ENCODE data around the gene IL37.
"Not testable (repeated sequence)": the region's sequence is repeated elsewhere in the genome, so short reads cannot be mapped to it uniquely, and the experiment has no call there.

Gene IL37

GRCh38 chr2:112889976-112890375, 21.0 kb upstream of the IL37 start:
- no peak for DNase-seq (ENCODE audit: low read depth in 2 of 2)

- DNase-seq (ENCODE audit: low read depth in 2 of 2) = no peak
These were observed 19.6 kb upstream of the IL37 start for GRCh38 chr2:112891385-112891831.

DNA sequence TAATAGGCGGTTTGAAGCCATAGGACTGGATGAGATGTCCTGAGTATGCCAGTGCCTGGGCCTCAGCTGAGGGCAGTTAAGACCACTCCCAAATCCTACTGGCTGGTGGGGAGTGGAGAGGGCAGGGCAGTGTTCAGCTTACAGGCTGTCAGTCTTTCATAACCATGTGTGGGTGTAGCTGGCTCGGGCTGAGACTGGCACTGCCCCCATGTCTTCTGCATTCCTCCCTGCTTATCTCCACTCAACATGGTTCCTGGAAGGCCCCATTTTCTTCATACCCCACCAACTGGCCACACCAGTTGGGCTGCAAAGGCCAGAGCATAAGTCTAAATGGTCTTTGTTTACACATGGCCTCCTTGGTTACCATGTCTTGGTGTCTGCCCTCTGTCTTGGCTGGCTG, 17.2 kb upstream of the IL37 start:
- DNase-seq (ENCODE audit: low read depth in 2 of 2) = no peak

DNA sequence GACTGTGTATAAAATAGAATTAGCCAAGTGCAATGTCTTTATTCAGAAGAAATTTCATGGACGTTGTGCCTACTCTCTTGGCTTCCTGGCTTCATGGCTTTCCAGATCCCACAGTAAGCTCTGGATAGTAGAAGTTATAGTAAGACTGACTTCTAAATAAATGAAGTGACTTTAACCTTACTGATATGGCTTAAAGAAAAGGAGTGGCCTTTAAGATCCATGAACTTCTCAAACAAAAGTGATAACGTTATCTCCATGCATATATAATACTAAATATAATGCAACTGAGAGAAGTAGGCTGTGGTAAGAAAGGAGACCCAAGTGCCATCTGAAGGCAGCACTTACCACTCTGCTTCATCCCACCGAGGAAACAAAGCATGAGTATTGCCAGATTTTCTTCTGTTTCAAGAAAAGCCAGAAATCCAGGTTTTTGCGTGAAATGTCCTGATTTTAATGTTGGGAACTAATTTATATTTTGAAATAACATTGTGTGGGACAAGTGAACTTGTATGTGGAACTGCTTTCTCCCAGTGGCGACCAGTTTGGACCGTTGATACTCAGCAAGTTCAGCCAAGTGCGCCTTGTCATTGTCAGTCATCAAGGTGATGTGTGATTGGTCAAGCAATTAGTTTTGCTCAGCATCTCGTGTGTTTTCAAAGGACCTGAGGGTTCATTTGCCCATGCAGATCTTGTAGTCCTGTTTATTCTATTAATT, 13.9 kb upstream of the IL37 start:
- DNase-seq (ENCODE audit: low read depth in 2 of 2) = no peak

- DNase-seq (ENCODE audit: low read depth in 2 of 2) = no peak
These were observed 13.4 kb upstream of the IL37 start for GRCh38 chr2:112897624-112897978.

DNA sequence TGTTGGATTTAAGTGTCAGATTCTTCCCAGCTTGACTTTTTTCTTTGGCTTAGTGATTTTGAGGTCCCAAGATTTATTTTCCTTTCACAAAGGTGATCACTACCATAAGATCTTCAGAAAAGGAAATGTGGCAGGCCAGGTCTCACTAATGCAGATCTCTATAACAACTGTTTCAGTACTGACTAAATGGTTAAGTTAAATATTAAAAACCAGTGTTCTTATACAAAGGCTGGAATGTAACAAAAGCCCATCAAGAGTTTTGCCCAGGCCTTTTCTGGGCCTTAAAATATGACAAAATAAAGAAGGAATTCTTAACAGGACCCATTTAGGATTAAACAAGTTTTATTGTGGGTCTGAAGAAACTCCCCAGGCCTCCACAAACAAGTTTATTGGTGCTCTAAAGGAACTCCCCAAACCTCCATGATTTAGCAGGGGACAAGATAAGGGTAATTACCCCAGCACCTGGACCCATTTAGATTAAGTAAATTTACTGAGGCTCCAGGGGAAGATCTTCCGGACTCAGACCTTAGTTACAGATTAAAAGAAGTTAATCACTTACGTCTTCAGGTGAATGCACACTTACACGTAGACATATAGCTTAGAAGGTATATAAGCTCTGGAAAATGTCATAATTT, 9.4 kb upstream of the IL37 start:
- not testable (repeated sequence) for DNase-seq (ENCODE audit: low read depth in 2 of 2)

DNA sequence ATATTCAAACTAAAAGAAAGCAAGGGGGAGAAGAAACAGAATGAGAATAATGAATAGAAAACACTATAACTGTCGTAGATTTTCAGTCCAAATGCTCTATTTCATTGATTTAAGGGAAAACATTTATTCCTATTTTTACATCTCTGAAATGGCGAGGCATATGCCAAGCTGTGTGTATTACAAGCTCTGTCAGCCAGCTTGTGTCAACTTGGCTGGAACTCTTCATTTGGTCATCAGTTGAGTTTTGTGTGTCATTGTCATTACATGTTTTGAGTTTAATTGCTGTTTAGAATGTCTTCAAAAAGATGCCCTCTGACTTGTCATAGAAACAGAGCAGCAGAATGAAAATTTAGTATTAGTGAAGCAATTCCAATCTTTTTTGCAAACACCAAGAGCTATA, 8.1 kb upstream of the IL37 start:
- DNase-seq (ENCODE audit: low read depth in 2 of 2) = no peak

- no peak for DNase-seq (ENCODE audit: low read depth in 2 of 2)
These were observed 6.1 kb upstream of the IL37 start for GRCh38 chr2:112904883-112905282.

DNA sequence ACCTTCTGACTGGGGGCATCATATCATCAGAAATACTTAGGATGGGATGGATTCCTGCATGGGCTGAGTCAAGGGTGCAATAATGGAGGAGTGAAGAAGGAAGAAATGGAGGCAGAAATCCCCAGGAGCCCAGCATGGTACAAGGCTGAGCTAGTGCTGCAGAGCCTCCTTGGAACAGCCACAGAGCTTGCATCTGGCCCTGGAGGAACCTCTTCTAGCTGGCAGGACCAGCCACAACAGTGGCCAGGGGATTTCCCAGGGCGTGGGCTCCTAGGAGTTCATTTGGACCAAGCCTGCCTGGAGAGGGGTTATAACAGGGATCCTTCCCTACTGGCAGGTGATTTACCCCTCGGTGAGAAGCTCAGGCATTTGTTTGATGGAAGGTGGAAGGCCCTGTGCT, 4.7 kb upstream of the IL37 start:
- no peak for DNase-seq (ENCODE audit: low read depth in 2 of 2)

- DNase-seq (ENCODE audit: low read depth in 2 of 2) = no peak
These were observed 3.7 kb upstream of the IL37 start for GRCh38 chr2:112907001-112907949.

- DNase-seq (ENCODE audit: low read depth in 2 of 2) = not testable (repeated sequence)
These were observed 2.4 kb upstream of the IL37 start for GRCh38 chr2:112908559-112908958.

DNA sequence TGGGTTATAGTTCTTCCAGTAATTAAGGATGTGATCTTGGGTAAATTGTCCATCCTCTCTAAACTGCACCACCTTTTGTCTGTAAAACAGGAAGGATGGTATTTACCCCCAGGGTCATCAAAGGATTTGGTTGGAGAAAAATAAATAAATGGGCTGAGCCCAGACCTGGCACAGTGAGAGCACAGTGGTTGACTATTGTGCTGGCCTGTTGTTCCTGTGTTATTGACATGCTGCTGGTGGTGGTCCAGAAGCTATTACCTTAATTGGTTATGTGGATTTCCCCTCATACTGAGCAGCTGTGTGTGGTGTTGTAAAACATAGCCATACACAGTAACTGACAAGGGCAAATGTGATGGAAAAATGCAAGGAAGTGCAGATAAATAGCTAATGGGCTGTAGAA, 746 bp upstream of the IL37 start:
- no peak for DNase-seq (ENCODE audit: low read depth in 2 of 2)

DNA sequence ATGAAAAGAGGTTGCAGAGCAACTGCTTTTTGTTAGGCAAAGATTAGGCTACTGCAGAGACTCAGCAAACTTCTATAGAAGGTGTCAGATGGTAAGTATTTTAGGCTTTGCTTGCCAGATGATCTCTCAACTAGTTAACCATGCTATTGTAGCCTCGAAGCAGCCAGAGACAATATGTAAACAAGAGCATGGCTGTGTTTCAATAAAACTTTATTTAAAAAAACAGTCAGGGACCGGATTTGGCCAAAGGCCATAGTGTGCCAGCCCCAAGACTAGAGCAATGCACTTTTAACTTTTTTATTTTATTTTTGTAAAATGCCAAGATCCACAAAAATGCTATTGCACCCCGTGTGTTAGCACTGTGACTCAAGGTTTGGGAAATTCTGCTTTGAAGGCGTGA, 1.4 kb downstream of the IL37 start:
- DNase-seq (ENCODE audit: low read depth in 2 of 2) = no peak

- DNase-seq (ENCODE audit: low read depth in 2 of 2) = no peak
These were observed 4.6 kb downstream of the IL37 start for GRCh38 chr2:112915300-112916144.

- DNase-seq (ENCODE audit: low read depth in 2 of 2) = no peak
These were observed 5.2 kb downstream of the IL37 start for GRCh38 chr2:112916145-112916571.

DNA sequence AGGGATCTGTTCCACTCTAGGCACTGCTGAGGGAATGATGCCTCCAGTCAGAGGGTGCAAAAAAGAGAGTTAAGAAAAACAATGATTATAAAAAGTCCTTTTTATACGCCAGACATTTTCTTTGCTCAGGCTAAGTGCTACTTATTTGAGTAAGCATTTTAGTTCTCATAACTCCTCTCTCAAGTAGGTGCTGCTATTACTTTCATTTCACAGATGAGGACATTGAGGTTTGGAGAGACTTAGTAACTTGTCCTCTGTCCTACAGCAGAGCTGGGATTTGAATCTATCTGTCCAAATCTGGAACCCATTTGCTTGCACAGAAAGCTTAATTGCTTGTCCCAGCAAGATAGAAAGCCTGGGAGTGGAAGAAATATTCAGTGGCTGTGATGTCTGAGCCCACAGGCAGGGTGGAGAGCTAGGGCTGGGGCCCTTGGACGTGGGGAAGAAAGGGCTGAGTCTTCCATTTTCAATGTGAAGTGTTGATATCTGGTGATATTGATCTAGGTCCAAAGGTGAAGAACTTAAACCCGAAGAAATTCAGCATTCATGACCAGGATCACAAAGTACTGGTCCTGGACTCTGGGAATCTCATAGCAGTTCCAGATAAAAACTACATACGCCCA, 5.8 kb downstream of the IL37 start:
- DNase-seq (ENCODE audit: low read depth in 2 of 2) = no peak

- no peak for DNase-seq (ENCODE audit: low read depth in 2 of 2)
These were observed 6.9 kb downstream of the IL37 start for GRCh38 chr2:112917856-112918255.

DNA sequence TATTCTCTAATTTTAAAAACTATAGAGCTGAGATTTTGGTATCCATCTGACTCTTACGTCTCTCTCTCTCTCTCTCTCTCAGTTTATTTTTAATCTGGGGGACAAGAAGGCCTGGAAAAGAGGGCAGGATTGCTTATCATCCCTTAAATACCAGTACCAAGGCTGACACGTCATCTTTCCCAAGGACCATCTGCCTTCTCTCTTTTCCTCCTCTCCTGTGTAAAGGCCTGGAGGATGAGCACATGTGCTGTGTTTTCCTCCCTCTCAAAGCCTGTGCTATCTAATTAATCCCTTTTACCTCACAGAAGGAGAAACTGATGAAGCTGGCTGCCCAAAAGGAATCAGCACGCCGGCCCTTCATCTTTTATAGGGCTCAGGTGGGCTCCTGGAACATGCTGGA, 7.3 kb downstream of the IL37 start:
- no peak for DNase-seq (ENCODE audit: low read depth in 2 of 2)

DNA sequence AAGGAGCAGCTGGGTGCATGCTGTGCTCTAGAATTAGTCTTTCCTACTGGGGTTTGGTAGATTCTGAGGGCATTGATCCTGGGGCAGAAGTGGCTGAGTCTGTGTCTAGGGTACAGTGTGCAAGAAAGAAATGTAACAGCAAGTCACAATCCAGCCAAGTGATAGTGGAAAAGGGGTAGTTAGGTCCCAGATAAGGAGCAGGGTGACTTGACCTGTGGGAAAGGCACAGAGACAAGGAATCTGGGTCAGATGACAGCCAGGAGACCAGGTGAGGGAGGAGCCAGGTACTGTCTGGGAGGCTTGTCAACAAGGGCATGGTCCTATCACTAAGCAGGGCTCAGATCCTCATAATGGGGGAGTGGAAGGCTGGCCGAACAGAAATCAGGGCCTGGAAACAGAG, 8.1 kb downstream of the IL37 start:
- DNase-seq (ENCODE audit: low read depth in 2 of 2) = no peak

DNA sequence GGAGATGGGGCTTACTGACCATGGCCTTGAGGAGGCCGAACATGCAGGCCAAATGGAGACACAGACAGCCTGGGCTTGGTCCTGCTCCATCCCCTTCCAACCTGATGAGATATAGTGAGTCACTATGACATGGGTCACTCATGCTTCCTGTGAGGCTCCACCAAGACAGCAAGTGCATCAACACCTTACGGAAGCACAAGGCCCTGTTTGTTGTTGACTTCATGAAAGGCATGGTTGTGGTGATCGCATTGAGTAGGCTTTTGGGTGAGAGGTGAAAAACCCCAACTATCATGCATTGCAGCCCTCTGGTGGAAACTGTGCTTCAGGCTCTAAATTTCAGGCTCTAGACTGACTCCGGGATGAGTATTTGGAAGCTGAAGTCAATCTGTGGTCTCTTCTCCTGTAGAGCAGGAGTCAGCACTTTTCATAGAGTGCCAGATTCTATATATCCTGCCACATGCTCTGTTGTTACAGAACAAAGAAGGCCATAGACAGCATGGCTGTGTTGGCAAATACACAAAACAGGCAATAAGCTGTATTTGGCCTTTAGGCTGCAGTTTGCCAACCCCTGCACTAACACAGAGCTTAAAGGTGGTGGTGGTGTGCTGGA, 10.1 kb downstream of the IL37 start:
- no peak for DNase-seq (ENCODE audit: low read depth in 2 of 2)

GRCh38 chr2:112921982-112922381, 11.0 kb downstream of the IL37 start:
- no peak for DNase-seq (ENCODE audit: low read depth in 2 of 2)
